ENCODE results near the gene RSPO1. TPM values are rescaled to one million over a fixed set of nuclear protein-coding genes. Genes with fewer than 3 reads are reported as not detected.
A peak's percentile ranks its signal among the peaks of the same experiment; 100 is the strongest.

RSPO1 gene
- total and polyA plus RNA-seq, 2 of the 13 experiments (the other 11 are each of a cell fraction or from before 2014, with no cell fraction given): not detected

DNA sequence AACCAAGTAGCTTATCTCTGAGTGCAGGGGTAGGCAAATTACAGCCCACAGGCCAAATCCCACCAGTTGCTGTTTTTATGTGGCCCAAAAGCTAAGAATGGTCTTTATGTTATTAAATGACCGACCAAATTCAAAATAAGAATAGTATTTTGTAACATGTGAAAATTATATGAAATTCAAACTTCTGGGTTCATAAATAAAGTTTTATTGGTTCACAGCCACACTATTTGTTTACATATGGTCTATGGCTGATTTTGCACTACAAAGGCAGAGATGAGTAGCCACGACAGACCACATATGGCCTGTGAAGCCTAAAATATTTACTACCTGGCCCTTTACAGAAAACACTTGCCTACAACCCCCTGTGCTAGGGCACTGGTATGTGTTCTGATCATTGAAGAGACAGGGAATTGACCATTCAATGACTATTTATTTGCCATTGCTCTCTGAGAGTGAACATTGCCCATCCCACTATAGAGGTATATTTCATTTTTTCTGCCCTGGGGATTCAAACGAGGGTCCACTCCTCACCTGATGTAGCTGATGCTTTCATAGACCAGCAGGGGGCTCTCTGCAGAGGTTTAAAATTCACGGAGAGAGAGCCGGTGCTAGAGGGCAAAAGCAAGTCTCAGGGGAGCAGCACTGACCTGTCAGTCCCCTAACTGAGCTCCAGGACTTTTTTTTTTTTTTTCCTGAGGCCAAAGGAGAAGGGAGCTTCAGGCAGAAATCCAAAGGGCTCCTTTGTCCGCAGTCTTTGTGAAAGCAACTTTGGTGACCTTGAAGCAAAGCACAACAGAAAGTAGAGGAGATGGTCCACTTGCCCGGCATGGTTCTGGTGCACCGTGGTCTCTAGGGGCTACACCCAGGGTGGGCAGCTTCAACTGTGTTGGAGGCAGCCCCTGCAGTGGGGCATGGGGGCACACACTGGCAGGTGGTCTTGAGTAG, 31.7 kb downstream of the RSPO1 start (continued):
- TF ChIP-seq SRSF9 (IDR thresholded peaks at IDR 0.05; ENCODE audit: borderline replicate concordance, insufficient read depth, low read depth, low read length, poor library complexity, severe bottlenecking) (no peak), SNRNP70 (IDR thresholded peaks at IDR 0.05; ENCODE audit: low read depth, low read length) (no peak), ZNF460 (CRISPR knock-in tag; IDR thresholded peaks at IDR 0.05; ENCODE audit: borderline replicate concordance) (no peak), ZNF660 (CRISPR knock-in tag; IDR thresholded peaks at IDR 0.05; ENCODE audit: borderline replicate concordance, low read depth) (no peak), RAD21 (CRISPR knock-in tag; IDR thresholded peaks at IDR 0.05) (peak; percentile 40), PLRG1 (conservative IDR thresholded peaks at IDR 0.05) (no peak), ZNF563 (CRISPR knock-in tag; IDR thresholded peaks at IDR 0.05) (no peak), SMC3 (IDR thresholded peaks at IDR 0.05; ENCODE audit: low read length) (peak; percentile 80), ARID2 (CRISPR knock-in tag; IDR thresholded peaks at IDR 0.05; ENCODE audit: borderline replicate concordance) (no peak)
- TF ChIP-seq, protein P1, sequence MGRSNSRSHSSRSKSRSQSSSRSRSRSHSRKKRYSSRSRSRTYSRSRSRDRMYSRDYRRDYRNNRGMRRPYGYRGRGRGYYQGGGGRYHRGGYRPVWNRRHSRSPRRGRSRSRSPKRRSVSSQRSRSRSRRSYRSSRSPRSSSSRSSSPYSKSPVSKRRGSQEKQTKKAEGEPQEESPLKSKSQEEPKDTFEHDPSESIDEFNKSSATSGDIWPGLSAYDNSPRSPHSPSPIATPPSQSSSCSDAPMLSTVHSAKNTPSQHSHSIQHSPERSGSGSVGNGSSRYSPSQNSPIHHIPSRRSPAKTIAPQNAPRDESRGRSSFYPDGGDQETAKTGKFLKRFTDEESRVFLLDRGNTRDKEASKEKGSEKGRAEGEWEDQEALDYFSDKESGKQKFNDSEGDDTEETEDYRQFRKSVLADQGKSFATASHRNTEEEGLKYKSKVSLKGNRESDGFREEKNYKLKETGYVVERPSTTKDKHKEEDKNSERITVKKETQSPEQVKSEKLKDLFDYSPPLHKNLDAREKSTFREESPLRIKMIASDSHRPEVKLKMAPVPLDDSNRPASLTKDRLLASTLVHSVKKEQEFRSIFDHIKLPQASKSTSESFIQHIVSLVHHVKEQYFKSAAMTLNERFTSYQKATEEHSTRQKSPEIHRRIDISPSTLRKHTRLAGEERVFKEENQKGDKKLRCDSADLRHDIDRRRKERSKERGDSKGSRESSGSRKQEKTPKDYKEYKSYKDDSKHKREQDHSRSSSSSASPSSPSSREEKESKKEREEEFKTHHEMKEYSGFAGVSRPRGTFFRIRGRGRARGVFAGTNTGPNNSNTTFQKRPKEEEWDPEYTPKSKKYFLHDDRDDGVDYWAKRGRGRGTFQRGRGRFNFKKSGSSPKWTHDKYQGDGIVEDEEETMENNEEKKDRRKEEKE (IDR thresholded peaks at IDR 0.05): no peak
- TF ChIP-seq, protein P2, sequence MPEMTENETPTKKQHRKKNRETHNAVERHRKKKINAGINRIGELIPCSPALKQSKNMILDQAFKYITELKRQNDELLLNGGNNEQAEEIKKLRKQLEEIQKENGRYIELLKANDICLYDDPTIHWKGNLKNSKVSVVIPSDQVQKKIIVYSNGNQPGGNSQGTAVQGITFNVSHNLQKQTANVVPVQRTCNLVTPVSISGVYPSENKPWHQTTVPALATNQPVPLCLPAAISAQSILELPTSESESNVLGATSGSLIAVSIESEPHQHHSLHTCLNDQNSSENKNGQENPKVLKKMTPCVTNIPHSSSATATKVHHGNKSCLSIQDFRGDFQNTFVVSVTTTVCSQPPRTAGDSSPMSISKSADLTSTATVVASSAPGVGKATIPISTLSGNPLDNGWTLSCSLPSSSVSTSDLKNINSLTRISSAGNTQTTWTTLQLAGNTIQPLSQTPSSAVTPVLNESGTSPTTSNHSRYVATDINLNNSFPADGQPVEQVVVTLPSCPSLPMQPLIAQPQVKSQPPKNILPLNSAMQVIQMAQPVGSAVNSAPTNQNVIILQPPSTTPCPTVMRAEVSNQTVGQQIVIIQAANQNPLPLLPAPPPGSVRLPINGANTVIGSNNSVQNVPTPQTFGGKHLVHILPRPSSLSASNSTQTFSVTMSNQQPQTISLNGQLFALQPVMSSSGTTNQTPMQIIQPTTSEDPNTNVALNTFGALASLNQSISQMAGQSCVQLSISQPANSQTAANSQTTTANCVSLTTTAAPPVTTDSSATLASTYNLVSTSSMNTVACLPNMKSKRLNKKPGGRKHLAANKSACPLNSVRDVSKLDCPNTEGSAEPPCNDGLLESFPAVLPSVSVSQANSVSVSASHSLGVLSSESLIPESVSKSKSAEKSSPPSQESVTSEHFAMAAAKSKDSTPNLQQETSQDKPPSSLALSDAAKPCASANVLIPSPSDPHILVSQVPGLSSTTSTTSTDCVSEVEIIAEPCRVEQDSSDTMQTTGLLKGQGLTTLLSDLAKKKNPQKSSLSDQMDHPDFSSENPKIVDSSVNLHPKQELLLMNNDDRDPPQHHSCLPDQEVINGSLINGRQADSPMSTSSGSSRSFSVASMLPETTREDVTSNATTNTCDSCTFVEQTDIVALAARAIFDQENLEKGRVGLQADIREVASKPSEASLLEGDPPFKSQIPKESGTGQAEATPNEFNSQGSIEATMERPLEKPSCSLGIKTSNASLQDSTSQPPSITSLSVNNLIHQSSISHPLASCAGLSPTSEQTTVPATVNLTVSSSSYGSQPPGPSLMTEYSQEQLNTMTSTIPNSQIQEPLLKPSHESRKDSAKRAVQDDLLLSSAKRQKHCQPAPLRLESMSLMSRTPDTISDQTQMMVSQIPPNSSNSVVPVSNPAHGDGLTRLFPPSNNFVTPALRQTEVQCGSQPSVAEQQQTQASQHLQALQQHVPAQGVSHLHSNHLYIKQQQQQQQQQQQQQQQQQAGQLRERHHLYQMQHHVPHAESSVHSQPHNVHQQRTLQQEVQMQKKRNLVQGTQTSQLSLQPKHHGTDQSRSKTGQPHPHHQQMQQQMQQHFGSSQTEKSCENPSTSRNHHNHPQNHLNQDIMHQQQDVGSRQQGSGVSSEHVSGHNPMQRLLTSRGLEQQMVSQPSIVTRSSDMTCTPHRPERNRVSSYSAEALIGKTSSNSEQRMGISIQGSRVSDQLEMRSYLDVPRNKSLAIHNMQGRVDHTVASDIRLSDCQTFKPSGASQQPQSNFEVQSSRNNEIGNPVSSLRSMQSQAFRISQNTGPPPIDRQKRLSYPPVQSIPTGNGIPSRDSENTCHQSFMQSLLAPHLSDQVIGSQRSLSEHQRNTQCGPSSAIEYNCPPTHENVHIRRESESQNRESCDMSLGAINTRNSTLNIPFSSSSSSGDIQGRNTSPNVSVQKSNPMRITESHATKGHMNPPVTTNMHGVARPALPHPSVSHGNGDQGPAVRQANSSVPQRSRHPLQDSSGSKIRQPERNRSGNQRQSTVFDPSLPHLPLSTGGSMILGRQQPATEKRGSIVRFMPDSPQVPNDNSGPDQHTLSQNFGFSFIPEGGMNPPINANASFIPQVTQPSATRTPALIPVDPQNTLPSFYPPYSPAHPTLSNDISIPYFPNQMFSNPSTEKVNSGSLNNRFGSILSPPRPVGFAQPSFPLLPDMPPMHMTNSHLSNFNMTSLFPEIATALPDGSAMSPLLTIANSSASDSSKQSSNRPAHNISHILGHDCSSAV (CRISPR knock-in tag; IDR thresholded peaks at IDR 0.05; ENCODE audit: borderline replicate concordance): no peak
- TF ChIP-seq, protein P3, sequence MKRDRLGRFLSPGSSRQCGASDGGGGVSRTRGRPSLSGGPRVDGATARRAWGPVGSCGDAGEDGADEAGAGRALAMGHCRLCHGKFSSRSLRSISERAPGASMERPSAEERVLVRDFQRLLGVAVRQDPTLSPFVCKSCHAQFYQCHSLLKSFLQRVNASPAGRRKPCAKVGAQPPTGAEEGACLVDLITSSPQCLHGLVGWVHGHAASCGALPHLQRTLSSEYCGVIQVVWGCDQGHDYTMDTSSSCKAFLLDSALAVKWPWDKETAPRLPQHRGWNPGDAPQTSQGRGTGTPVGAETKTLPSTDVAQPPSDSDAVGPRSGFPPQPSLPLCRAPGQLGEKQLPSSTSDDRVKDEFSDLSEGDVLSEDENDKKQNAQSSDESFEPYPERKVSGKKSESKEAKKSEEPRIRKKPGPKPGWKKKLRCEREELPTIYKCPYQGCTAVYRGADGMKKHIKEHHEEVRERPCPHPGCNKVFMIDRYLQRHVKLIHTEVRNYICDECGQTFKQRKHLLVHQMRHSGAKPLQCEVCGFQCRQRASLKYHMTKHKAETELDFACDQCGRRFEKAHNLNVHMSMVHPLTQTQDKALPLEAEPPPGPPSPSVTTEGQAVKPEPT (CRISPR knock-in tag; IDR thresholded peaks at IDR 0.05; ENCODE audit: low read depth): no peak
- TF ChIP-seq, protein P4, sequence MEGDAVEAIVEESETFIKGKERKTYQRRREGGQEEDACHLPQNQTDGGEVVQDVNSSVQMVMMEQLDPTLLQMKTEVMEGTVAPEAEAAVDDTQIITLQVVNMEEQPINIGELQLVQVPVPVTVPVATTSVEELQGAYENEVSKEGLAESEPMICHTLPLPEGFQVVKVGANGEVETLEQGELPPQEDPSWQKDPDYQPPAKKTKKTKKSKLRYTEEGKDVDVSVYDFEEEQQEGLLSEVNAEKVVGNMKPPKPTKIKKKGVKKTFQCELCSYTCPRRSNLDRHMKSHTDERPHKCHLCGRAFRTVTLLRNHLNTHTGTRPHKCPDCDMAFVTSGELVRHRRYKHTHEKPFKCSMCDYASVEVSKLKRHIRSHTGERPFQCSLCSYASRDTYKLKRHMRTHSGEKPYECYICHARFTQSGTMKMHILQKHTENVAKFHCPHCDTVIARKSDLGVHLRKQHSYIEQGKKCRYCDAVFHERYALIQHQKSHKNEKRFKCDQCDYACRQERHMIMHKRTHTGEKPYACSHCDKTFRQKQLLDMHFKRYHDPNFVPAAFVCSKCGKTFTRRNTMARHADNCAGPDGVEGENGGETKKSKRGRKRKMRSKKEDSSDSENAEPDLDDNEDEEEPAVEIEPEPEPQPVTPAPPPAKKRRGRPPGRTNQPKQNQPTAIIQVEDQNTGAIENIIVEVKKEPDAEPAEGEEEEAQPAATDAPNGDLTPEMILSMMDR (CRISPR knock-in tag; IDR thresholded peaks at IDR 0.05): peak; percentile 64
